Stimulated activated CD4-positive, alpha-beta T cell treated with anti-CD3 and anti-CD28 coated beads, Interleukin-4, amount 100 ng/mL, for 1 hour (primary cell): ENCODE data around the gene CALHM2.
A peak's percentile ranks its signal among the peaks of the same experiment; 100 is the strongest.
"Not testable (repeated sequence)": the region's sequence is repeated elsewhere in the genome, so short reads cannot be mapped to it uniquely, and the experiment has no call there.

Source experiments
- DNase-seq: peaks from one replicate; pipeline ENCODE4 v3.0.0-alpha.2; 2020

The CALHM2 gene

DNA sequence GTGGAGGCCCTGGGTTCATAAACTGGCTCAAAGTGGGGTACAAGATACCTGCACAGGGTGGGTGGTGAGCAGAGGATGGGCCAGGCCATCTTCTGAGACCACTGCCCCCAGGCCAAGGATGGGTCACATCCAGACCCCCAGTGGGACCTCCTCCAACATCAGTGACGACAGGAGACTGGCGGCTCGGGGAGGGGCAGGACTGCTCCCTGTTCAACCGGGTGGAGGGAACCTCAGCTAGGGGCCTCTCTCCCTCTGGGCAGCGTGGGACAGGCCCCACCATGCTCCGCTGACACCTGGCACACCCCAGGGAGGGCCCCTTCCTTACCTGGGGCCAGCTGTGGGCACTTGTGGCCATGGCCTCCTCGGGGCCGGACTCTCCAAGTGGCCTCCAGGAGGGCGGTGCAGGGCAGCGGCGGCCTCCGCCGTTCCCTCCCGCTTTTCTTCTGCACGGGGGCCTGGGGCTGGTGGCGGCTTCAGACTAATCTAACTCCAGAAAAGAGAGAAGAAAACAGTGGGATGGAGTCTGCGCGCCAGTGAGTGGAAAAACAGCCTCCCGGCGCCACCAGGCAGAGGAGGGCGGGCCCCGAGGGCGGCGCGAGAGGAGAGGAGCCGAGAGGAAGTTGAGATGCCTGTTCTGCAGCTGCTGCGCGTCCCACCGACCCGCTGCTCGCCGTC is at the start of gene CALHM2:
TSS of gene CALHM2 (minus strand) at position 540 of the 675 bp plus-strand sequence. CDS start 2,429 bp downstream, outside the sequence.
- peak; percentile 66 for DNase-seq

DNA sequence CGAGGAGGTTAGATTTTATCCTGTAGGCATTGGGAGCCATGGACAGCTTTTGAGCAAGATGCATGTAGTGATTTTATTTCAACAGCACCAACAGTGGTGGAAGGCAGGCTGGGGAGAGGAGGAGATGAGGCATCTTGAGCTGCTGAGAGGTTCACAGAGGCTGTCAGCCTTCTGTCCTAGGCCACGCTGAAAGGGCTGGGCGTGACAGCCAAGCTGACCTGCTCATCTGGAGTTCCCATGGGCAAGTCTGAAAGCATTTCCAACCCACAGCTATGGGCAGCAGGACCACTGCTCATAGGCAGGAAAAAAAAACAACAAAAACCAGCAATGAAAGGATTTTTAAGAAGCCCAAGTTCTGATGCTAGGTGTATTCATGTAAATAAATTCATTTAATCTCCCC is 49.0 kb upstream of the CALHM2 start:
- no peak for DNase-seq

GRCh38 chr10:103500481-103500880 is 48.3 kb upstream of the CALHM2 start:
- DNase-seq = no peak

DNA sequence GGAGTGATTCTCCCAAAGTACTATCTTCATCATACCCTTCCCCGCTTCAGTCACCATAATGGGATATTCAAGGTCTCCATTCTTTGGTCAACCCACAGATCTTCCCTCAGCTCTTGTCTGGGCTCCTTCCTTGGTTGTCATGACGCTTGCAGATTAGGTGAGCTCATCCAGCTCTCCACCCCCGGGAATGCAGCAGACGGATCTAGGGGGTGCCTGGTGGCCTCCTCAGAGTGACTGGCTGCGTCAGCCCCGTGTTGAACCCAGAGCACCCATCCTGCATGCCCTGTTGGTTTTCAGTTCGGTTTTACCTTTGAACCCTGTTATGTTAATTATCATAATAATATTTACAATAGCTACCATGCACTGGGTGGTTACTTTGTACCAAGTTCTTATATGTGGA is 47.7 kb upstream of the CALHM2 start:
- DNase-seq = no peak

GRCh38 chr10:103498936-103499638 is 46.9 kb upstream of the CALHM2 start:
- DNase-seq = no peak

- DNase-seq = no peak
Measured at GRCh38 chr10:103497161-103497915, 45.2 kb upstream of the CALHM2 start.

DNA sequence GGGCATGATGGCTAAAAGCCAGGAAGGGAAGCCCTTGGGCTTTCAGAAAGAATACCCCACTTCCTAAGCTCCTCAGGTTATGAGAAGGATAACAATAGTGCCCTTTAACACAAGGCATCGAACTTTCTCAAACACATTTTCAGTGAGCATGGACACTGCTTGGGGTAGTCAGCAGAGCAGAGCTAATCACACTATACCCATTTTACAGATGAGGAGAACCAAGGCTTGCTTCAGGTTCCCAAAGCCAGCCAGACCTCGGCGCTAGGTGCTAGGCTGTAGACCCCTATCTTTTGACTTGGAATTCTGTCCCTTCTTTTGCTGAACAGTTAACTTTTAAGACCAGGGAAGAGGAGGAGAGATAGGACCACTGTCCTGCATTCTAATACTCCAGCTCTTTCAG is 43.2 kb upstream of the CALHM2 start:
- no peak for DNase-seq

DNA sequence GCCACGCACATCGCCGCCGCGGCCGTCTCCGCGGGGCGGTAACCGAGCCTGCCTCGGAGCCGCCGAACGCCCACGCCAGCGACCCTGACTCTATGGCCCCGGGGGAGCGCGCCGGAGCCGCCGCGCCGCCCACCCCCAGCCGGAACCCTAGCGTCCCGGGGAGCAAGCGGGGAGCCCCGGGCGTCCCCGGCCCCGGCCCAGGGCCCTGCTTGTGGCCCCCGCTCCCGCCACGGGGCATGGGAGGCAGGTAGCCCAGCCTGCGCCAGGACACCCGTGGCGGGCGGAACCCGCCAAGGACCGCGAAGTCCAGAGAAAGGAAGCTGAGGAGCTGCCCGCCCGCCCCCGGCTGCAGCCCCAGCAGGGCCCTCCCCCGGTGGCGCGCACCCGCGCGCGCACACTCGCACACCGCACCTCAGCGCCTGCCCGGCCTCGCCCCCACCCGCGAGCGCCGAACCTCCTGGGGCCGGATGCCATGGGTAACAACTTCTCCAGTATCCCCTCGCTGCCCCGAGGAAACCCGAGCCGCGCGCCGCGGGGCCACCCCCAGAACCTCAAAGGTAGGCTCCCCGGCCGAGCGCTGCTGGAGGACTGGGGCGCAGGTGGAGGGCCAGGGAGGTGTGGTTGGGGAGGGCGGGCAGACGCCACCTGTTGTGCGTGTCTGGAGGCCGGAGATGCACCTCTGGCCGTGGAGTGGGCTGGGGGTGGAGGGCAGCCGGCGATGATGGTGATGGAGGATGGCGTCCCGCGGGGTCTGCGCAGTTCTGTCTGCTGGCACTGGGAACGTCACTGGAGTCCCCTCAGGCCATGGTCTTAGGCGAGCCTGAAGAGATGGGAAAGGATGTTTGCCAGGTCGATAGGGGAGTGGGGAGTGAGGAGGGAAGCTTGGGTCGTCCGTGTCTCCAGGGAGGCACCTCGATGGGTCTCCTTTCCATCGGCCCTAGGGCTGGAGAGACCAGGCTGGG is 42.0 kb upstream of the CALHM2 start:
- peak; percentile 26 for DNase-seq

- peak; percentile 29 for DNase-seq
Measured at GRCh38 chr10:103493362-103493915, 41.3 kb upstream of the CALHM2 start, which contains the start of gene NEURL1. TSS of gene NEURL1 (plus strand) at chr10:103493705. CDS start at chr10:103494388, 683 bp downstream.

DNA sequence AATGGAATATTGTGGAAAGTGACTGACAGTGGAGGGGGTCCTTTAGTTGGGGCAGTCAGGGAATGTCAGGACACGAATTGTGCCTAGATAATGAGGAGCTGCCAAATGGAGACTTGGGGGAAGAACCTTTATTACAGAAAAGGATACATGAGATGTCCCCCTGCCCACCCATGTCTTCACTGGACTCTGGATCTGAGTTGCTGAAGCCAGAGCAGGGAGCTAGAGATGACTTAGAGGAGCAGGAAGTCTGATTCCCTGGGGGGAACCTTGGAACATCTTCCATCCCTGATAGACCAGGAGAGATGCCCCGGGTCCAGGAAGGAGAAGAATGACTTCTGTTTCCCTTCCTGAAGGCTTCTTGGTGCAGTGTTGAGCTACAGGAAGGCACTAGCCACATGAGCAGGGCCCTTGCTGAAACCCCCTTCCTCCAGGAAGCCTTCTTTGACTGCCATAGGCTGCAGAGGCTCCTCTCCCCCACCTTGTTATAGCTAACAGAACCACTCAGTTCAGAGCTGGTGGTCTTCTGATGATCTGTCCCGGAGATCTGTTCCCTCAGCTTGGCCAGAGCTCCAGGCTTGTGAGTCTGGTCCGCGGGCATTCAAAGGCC is 40.6 kb upstream of the CALHM2 start:
- no peak for DNase-seq

- DNase-seq = no peak
Measured at GRCh38 chr10:103491729-103492364, 39.7 kb upstream of the CALHM2 start.

DNA sequence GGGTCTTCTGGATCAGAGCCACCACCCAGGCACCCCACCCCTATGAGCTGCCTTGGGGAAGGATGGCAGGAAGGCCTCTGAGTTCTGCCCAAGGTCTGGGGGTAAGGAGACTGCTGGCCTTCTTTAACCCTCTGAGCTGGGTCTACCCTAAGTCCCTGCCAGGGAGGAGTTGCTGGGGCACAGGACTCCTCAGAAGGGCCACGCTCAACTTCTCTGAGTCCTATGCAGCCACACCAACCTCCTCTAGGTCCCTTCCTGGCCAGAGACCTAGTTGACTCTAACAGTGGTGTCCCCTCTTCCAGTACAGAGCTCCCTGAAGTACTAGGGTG is 38.8 kb upstream of the CALHM2 start:
- DNase-seq = no peak

DNA sequence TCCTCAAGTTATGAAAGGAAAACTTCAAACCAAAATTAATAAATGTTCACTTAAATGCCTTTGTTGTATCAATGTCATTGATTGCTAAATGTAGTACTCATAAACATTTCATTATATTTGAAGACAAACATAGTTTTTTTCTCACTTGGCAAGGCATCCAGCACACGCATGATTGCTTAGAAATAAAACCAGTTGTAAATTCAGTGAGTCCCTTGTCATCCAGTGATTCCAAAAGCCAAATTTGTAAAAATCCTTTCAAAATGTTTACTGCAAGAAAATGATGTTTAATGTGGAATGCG is 35.2 kb upstream of the CALHM2 start:
- DNase-seq = no peak

DNA sequence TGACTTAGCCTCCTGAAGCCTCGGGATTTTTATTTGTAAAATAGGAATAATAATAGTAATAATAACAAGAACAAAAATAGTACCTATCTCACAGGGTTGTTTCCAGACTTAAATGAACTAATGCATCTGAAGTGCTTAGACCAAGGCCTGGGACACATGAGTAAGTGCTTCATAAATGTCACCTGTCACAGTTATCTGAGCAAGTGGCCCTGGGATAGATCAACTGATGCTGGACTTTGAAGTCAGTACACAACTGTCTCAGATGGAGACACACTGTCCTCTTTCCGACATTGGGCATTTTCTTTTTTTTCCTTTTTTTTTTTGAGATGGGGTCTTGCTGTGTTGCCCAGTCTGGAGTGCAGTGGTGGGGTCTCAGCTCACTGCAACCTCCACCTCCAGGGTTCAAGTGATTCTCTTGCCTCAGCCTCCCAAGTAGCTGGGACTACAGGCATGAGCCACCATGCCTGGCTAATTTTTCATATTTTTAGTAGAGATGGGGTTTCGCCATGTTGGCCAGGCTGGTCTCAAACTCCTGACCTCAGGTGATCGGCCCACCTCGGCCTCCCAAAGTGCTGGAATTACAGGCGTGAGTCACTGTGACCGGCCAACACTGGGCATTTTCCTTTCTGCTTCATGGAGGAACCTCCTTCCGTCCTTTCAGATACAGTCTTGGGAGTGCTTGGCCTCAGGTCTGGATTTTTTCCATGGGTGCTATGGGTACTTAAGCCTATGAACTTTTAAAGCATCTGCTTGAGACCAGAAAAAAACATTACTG is 34.7 kb upstream of the CALHM2 start:
- not testable (repeated sequence) for DNase-seq

DNA sequence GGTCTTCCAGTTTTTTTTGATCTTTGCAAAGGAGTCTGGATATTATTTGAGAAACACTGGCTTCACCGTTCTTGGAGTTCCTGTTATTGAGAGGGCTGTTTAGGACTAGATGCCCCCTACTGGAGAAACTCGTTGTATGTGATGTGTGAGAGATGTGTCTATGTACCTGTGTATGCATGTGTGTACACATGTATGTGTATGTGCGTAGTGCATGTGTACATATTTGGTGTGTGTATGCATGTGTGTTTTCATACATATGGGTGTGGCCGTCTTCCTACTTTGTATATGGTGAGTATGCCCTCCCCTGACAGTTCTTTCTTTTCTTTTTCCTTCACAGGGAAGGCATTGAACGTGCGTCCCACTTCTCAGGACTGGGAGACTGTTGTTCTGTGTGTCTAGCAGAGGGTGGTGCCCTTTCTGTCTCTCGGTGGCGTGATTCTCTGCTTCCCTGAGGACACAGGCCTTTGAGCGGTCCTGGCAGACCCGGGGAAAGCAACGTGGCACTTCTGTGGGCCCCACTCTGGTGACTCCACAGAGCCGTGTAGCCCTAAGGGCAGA is 29.9 kb upstream of the CALHM2 start:
- DNase-seq = no peak

DNA sequence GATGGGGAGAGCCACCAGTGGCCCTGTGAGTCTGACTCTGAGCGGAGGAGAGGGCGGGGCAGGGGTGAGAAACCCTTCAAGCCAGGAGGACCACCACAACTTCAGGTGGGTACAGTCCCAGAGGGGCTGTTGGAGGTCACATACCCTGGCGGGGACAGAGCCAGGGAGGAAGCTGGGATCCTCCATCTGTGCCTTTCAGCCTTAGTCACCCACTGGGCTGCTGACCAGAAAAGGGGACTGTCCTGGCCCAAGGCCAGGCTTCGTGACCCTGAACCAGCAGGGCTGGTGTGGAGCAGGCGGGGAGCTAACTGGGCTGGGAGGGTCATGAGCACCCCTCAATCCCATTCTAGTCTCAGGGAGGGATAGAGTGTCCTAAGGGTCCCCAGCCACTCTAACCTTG is 28.4 kb upstream of the CALHM2 start:
- no peak for DNase-seq

- DNase-seq = no peak
Measured at GRCh38 chr10:103479135-103479534, 27.0 kb upstream of the CALHM2 start, which contains the start of gene CALHM3. TSS of gene CALHM3 (minus strand) at chr10:103479240. CDS start at chr10:103479032, 208 bp downstream.

DNA sequence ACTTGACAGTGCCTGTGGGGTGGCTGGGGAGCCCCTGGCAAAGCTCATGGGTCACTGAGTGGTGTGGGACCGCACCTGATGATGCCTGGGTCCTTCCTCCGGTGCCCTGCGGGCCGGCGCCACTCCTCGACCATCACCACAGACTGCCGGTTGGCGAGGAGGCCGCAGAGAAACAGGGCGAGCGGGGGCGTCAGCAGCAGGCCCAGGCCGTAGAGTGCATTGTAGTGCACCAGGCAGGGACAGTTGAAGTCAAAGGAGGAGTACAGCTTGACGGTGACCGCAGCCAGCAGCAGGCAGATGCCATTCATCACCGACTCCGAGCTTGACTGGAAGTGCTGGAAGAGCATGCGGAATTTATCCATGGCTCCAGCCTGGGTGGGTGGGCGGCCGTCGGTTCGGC is 26.5 kb upstream of the CALHM2 start:
- DNase-seq = no peak

GRCh38 chr10:103476046-103476768 is 24.0 kb upstream of the CALHM2 start:
- DNase-seq = no peak

DNA sequence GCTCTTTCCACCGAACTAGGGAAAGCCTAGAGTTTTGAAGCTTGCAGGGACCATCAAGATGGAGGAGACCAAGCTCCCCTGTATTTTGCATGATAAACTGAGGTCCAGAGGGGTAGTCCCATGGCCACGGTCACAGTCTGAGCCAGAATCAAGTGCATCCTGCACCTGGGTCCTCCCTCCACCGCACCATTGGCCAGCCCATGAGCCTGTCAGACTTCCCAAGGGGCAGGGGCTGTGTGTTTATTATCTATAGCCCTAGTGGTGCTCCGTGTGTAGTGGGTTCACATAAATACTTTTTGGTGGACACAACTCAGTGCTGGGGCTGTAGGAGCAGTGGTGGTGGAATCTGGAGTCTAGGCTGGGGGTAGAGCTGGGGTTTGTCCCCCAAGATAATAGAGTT is 23.3 kb upstream of the CALHM2 start:
- DNase-seq = no peak
